Mesodermal cell (in vitro differentiated cells): ENCODE data around the gene QRICH1.
"Not testable (repeated sequence)": the region's sequence is repeated elsewhere in the genome, so short reads cannot be mapped to it uniquely, and the experiment has no call there.

Source experiments
- H3K27ac ChIP-seq: 2 replicates; pipeline ENCODE4 v1.7.0; 2013; ENCODE audit warnings: mild to moderate bottlenecking, low read depth, low read length, moderate library complexity; ENCODE audit not compliant: severe bottlenecking
- H3K36me3 ChIP-seq: 2 replicates; pipeline ENCODE4 v1.7.1; 2013; ENCODE audit warnings: mild to moderate bottlenecking, low read length, moderate library complexity; ENCODE audit not compliant: control insufficient read depth, insufficient read depth
- H3K4me1 ChIP-seq: one replicate; pipeline ENCODE4 v1.7.1; 2013; ENCODE audit warnings: mild to moderate bottlenecking, low read length; ENCODE audit not compliant: insufficient read depth, control insufficient read depth, poor library complexity, severe bottlenecking
- H3K4me3 ChIP-seq: 2 replicates; pipeline ENCODE4 v1.7.0; 2013; ENCODE audit warnings: low read length, control low read depth, mild to moderate bottlenecking; ENCODE audit not compliant: insufficient read depth, poor library complexity, severe bottlenecking; ENCODE audit errors: extremely low read depth
- H3K9me3 ChIP-seq: 2 replicates; pipeline ENCODE4 v1.7.1; 2013; ENCODE audit warnings: mild to moderate bottlenecking, low read length, moderate library complexity; ENCODE audit not compliant: control insufficient read depth
- WGBS, 2 experiments: methylation state at CpG; one replicate each; pipeline ENCODE4 v1.1.5; 2013; ENCODE audit warnings: missing lambda C conversion rate in 2 of 2; ENCODE audit not compliant: insufficient coverage in 2 of 2; 5-methylcytosine and 5-hydroxymethylcytosine counted together

The QRICH1 gene

GRCh38 chr3:49016414-49017228 is 77.2 kb downstream of the QRICH1 start:
- 90 to 98% methylated on average over 4 of the region's 6 CpGs for WGBS, 2 experiments
- Histone ChIP-seq H3K36me3 (peaks cover 54% of the 10 kb centered on the region), H3K4me3 (no peak overlapping the region)

GRCh38 chr3:49015765-49016164 is 78.1 kb downstream of the QRICH1 start:
- Histone ChIP-seq H3K27ac (no peak overlapping the region), H3K4me1 (peaks cover 10% of the 10 kb centered on the region), H3K9me3 (no peaks in the 10 kb centered on the region), H3K4me3 (no peak overlapping the region), H3K36me3 (peaks cover 61% of the 10 kb centered on the region)
- WGBS, 2 experiments = 92 to 97% methylated on average over 3 to 5 of the region's 6 CpGs

More at GRCh38 chr3:49016414-49017228, 77.2 kb downstream of the QRICH1 start:
- no peak overlapping the region for H3K27ac ChIP-seq
- H3K4me1 ChIP-seq = peaks cover 10% of the 10 kb centered on the region
- H3K9me3 ChIP-seq = no peaks in the 10 kb centered on the region

- Histone ChIP-seq H3K27ac (no peak overlapping the region), H3K9me3 (no peaks in the 10 kb centered on the region), H3K4me1 (peaks cover 8% of the 10 kb centered on the region), H3K4me3 (no peak overlapping the region), H3K36me3 (peaks cover 63% of the 10 kb centered on the region)
- WGBS, 2 experiments = 95% methylated on average over 4 to 7 of the region's 8 CpGs
Observed at GRCh38 chr3:49015072-49015471, 78.8 kb downstream of the QRICH1 start.

- Histone ChIP-seq H3K4me3 (no peak overlapping the region), H3K9me3 (no peaks in the 10 kb centered on the region), H3K36me3 (peaks cover 74% of the 10 kb centered on the region), H3K27ac (no peak overlapping the region), H3K4me1 (peaks cover 4% of the 10 kb centered on the region)
- WGBS, 2 experiments = 87 to 93% methylated on average over 20 to 22 of the region's 24 CpGs
Observed at GRCh38 chr3:49013738-49014660, 79.9 kb downstream of the QRICH1 start.

- peaks cover 74% of the 10 kb centered on the region for H3K36me3 ChIP-seq
- WGBS, 2 experiments = 94 to 98% methylated on average over 18 of the region's 19 CpGs
- no peak overlapping the region for H3K4me3 ChIP-seq
Observed at GRCh38 chr3:49013113-49013737, 80.6 kb downstream of the QRICH1 start.

GRCh38 chr3:49012441-49013017 is 81.3 kb downstream of the QRICH1 start:
- WGBS, 2 experiments = 93 to 97% methylated on average over 15 to 17 of the region's 17 CpGs
- Histone ChIP-seq H3K4me1 (peaks cover 11% of the 10 kb centered on the region), H3K27ac (no peak overlapping the region), H3K36me3 (peaks cover 74% of the 10 kb centered on the region), H3K4me3 (no peak overlapping the region), H3K9me3 (no peaks in the 10 kb centered on the region)

More at GRCh38 chr3:49013113-49013737, 80.6 kb downstream of the QRICH1 start:
- Histone ChIP-seq H3K9me3 (no peaks in the 10 kb centered on the region), H3K27ac (no peak overlapping the region), H3K4me1 (peaks cover 8% of the 10 kb centered on the region)

- Histone ChIP-seq H3K4me1 (peaks cover 14% of the 10 kb centered on the region), H3K27ac (no peak overlapping the region), H3K9me3 (no peaks in the 10 kb centered on the region), H3K4me3 (no peak overlapping the region), H3K36me3 (peaks cover 46% of the 10 kb centered on the region)
- WGBS, 2 experiments = 87 to 93% methylated on average over 2 to 3 of the region's 3 CpGs
Observed at GRCh38 chr3:49009396-49009795, 84.5 kb downstream of the QRICH1 start.

GRCh38 chr3:49008627-49009026 is 85.2 kb downstream of the QRICH1 start:
- not testable (repeated sequence) for H3K27ac ChIP-seq, H3K9me3 ChIP-seq
- peaks cover 14% of the 10 kb centered on the region for H3K4me1 ChIP-seq
- H3K36me3 ChIP-seq = peaks cover 39% of the 10 kb centered on the region
- peak overlapping the region; percentile 98 for H3K4me3 ChIP-seq
- WGBS, 2 experiments = 80 to 100% methylated on average over 1 to 4 of the region's 5 CpGs

GRCh38 chr3:49007771-49008528 is 85.9 kb downstream of the QRICH1 start:
- WGBS, 2 experiments = 21 to 42% methylated on average over 13 to 32 of the region's 41 CpGs
- H3K4me1 ChIP-seq = peaks cover 14% of the 10 kb centered on the region
- H3K36me3 ChIP-seq = peaks cover 32% of the 10 kb centered on the region
- no peaks in the 10 kb centered on the region for H3K9me3 ChIP-seq
- peak overlapping the region; percentile 97 for H3K27ac ChIP-seq
- peak overlapping the region; percentile 98 for H3K4me3 ChIP-seq
